ENCODE data around the gene KRT32.

GRCh38 chr17:41498276-41498675 lies 31.1 kb upstream of the KRT32 start:
- no peak for TF ChIP-seq POLR2AphosphoS5 (IDR thresholded peaks at IDR 0.05; ENCODE audit: borderline replicate concordance, low read depth, low read length)
- no peak for TF ChIP-seq EZH2 (IDR thresholded peaks at IDR 0.05)
